HCT116 (cell line): Measurements from ENCODE around the gene SHCBP1. TPM values are rescaled to one million over a fixed set of nuclear protein-coding genes. Genes with fewer than 3 reads are reported as not detected.

Experiments
- ATAC-seq: fragments of 200-7000 bp; cut with Tn5 transposase; 2 replicates; pipeline ENCODE4 v1.9.1; 2020; ENCODE audit warnings: mild to moderate bottlenecking, moderate library complexity
- BruUV-seq: library from RNA; stranded (reverse); fragments of 400-500 nt; replicated peaks from 2 replicates; lab custom pipeline; 2021; lab: Mats Ljungman, UMichigan
- CTCF ChIA-PET: fragments of 300-600 bp; sonication (Branson Sonifier 250); formaldehyde crosslinking; loops from one replicate; lab custom pipeline; 2021; ENCODE audit warnings: antibody characterized with exemption; lab: Charles Lee
- POLR2A ChIA-PET: fragments of 300-600, 350-600 bp; sonication (Branson Sonifier 250); formaldehyde crosslinking; loops from one replicate; lab custom pipeline; 2021; ENCODE audit warnings: antibody characterized with exemption; lab: Charles Lee
- RAD21 ChIA-PET, 2 experiments: fragments of 300-600 bp; sonication (Branson Sonifier 250); formaldehyde crosslinking; loops; one replicate each; lab custom pipeline; 2023; ENCODE audit warnings: low total read pairs in 2 of 2; ENCODE audit not compliant: uncharacterized antibody in 2 of 2, unreplicated experiment in 2 of 2, low non-redundant PET in 1 of 2; lab: Charles Lee
- DNase-seq: peaks from one replicate; pipeline ENCODE4 v3.0.0-alpha.2; 2010; ENCODE audit warnings: low read depth, low spot score
- H2AFZ ChIP-seq: fragments of 200-600 bp; shearing (Covaris generic), sonication (generic); 2 replicates; pipeline ENCODE4 v1.6.1; 2017; ENCODE audit warnings: low read depth, mixed run types, mixed read lengths, antibody characterized with exemption, low read length; ENCODE audit not compliant: poor library complexity, severe bottlenecking
- H3K27ac ChIP-seq: 2 replicates; pipeline ENCODE4 v1.5.1; 2012; ENCODE audit warnings: low read depth, low read length
- H3K27me3 ChIP-seq: fragments of 200-600 bp; sonication (generic); 2 replicates; pipeline ENCODE4 v1.6.1; 2016; ENCODE audit warnings: mixed run types, low read length, mixed read lengths; ENCODE audit not compliant: insufficient read depth
- H3K36me3 ChIP-seq, 2 experiments: fragments of 200-500 bp in 1 of 2; fragments of 200-600 bp in 1 of 2; sonication (Bioruptor generic) in 1 of 2; sonication (generic) in 1 of 2; 2 replicates each; pipeline versions ENCODE4 v1.5.1 to v1.6.1; 2014 to 2016; ENCODE audit warnings: low read length in 2 of 2, inconsistent platforms in 1 of 2, mixed read lengths in 1 of 2, mixed run types in 1 of 2; ENCODE audit not compliant: insufficient read depth in 2 of 2, control insufficient read depth in 1 of 2
- H3K4me1 ChIP-seq, 2 experiments: fragments of 200-600 bp in 1 of 2; sonication (generic) in 1 of 2; 2 replicates each; pipeline versions ENCODE4 v1.5.1 to v1.6.1; 2012 to 2017; ENCODE audit warnings: low read length in 2 of 2, inconsistent platforms in 1 of 2, mild to moderate bottlenecking in 1 of 2, mixed read lengths in 1 of 2, mixed run types in 1 of 2, moderate library complexity in 1 of 2; ENCODE audit not compliant: insufficient read depth in 2 of 2, control insufficient read depth in 1 of 2
- H3K4me2 ChIP-seq: fragments of 200-600 bp; sonication (generic); 2 replicates; pipeline ENCODE4 v1.6.1; 2017; ENCODE audit warnings: mixed run types, low read length, mixed read lengths
- H3K4me3 ChIP-seq, 2 experiments: fragments of 200-600 bp in 1 of 2; sonication (generic) in 1 of 2; replicated peaks in 1 of 2; 2 replicates each; pipeline ENCODE4 v1.5.1; 2011 to 2016; ENCODE audit warnings: low read length in 2 of 2, control low read depth in 1 of 2, low read depth in 1 of 2, mild to moderate bottlenecking in 1 of 2, mixed read lengths in 1 of 2, mixed run types in 1 of 2
- H3K79me2 ChIP-seq: fragments of 200-600 bp; sonication (generic); 2 replicates; pipeline ENCODE4 v1.6.1; 2017; ENCODE audit warnings: mild to moderate bottlenecking, mixed run types, low read length, moderate library complexity, mixed read lengths; ENCODE audit not compliant: insufficient read depth
- H3K9ac ChIP-seq: fragments of 200-600 bp; sonication (generic); 2 replicates; pipeline ENCODE4 v1.6.1; 2016; ENCODE audit warnings: low read length, mixed read lengths
- H3K9me2 ChIP-seq: fragments of 200-600 bp; sonication (generic), shearing (Covaris generic); 2 replicates; pipeline ENCODE4 v1.6.1; 2017; ENCODE audit warnings: mixed run types, mild to moderate bottlenecking, moderate library complexity; ENCODE audit not compliant: insufficient read depth
- H3K9me3 ChIP-seq, 2 experiments: fragments of 200-500 bp in 1 of 2; fragments of 200-600 bp in 1 of 2; sonication (Bioruptor generic) in 1 of 2; sonication (generic) in 1 of 2; 2 replicates each; pipeline ENCODE4 v1.6.1; 2014 to 2017; ENCODE audit warnings: low read length in 2 of 2, mixed read lengths in 2 of 2, inconsistent platforms in 1 of 2, low read depth in 1 of 2, mild to moderate bottlenecking in 1 of 2, mixed run types in 1 of 2, moderate library complexity in 1 of 2; ENCODE audit not compliant: control insufficient read depth in 1 of 2, insufficient read depth in 1 of 2
- H4K20me1 ChIP-seq: fragments of 200-600 bp; sonication (generic), shearing (Covaris generic); 2 replicates; pipeline ENCODE4 v1.6.1; 2017; ENCODE audit warnings: mixed run types, mild to moderate bottlenecking, moderate library complexity; ENCODE audit not compliant: insufficient read depth
- CBX3 ChIP-seq: IDR thresholded peaks from 2 replicates; pipeline ENCODE4 v1.6.1; 2012; ENCODE audit warnings: low read depth
- CTCF ChIP-seq, 3 experiments: fragments of 200-600 bp in 1 of 3; sonication (generic) in 1 of 3; IDR thresholded peaks in 2 of 3; conservative IDR thresholded peaks in 1 of 3; 2 replicates each; pipeline ENCODE4 v1.5.1; 2012 to 2017; ENCODE audit warnings: low read depth in 2 of 3, low read length in 2 of 3, antibody characterized with exemption in 1 of 3, borderline replicate concordance in 1 of 3, control low read depth in 1 of 3, mild to moderate bottlenecking in 1 of 3, mixed read lengths in 1 of 3, mixed run types in 1 of 3, moderate library complexity in 1 of 3; ENCODE audit not compliant: insufficient read depth in 1 of 3
- EGR1 ChIP-seq: IDR thresholded peaks from 2 replicates; pipeline ENCODE4 v1.6.1; 2012; ENCODE audit warnings: low read depth
- ELF1 ChIP-seq: IDR thresholded peaks from 2 replicates; pipeline ENCODE4 v1.6.1; 2012; ENCODE audit warnings: low read depth, borderline replicate concordance
- EZH2 ChIP-seq: fragments of 200-600 bp; sonication (generic); IDR thresholded peaks from 2 replicates; pipeline ENCODE4 v1.6.1; 2017; ENCODE audit warnings: antibody characterized with exemption, mixed run types
- EZH2phosphoT487 ChIP-seq: fragments of 200-600 bp; IDR thresholded peaks from 2 replicates; pipeline ENCODE4 v1.6.1; 2018; ENCODE audit warnings: antibody characterized with exemption, borderline replicate concordance
- JUND ChIP-seq: IDR thresholded peaks from 2 replicates; pipeline ENCODE4 v1.6.1; 2012
- MAX ChIP-seq: IDR thresholded peaks from 2 replicates; pipeline ENCODE4 v1.6.1; 2012
- POLR2A ChIP-seq: IDR thresholded peaks from 2 replicates; pipeline ENCODE4 v1.7.0; 2011; ENCODE audit warnings: borderline replicate concordance; ENCODE audit not compliant: insufficient read depth, insufficient read length; ENCODE audit errors: extremely low read depth
- POLR2AphosphoS5 ChIP-seq: IDR thresholded peaks from 2 replicates; pipeline ENCODE4 v1.6.1; 2011; ENCODE audit warnings: mild to moderate bottlenecking, low read depth, low read length, moderate library complexity
- REST ChIP-seq: IDR thresholded peaks from 2 replicates; pipeline ENCODE4 v1.6.1; 2012; ENCODE audit warnings: low read depth
- SP1 ChIP-seq: IDR thresholded peaks from 2 replicates; pipeline ENCODE4 v1.6.1; 2012; ENCODE audit warnings: low read depth
- SRF ChIP-seq: IDR thresholded peaks from 2 replicates; pipeline ENCODE4 v1.6.1; 2012; ENCODE audit warnings: low read depth
- intact Hi-C: fragments of 100-400 bp; cut with micrococcal nuclease; formaldehyde crosslinking; loops from 2 replicates; pipeline ENCODE4 v1.10.0; 2022
- total RNA-seq: library from RNA; stranded (reverse); gene quantifications from one replicate; pipeline ENCODE4 v1.2.1, GENCODE V29; 2021; ENCODE audit not compliant: unreplicated experiment
- TF ChIP-seq, protein P1 (sequence below): IDR thresholded peaks from 2 replicates; pipeline ENCODE4 v1.6.1; 2012

SHCBP1 gene
- total RNA-seq, 1 experiment from 2014 or later = 33.3 TPM

GRCh38 chr16:46649588-46650253, 28.5 kb upstream of the SHCBP1 start:
- no peak overlapping the region for H3K9ac ChIP-seq
- no peaks in the 10 kb centered on the region for H3K9me3 ChIP-seq
- H3K4me2 ChIP-seq = no peak overlapping the region
- H4K20me1 ChIP-seq = no peaks in the 10 kb centered on the region
- H3K9me2 ChIP-seq = no peaks in the 10 kb centered on the region
- H3K79me2 ChIP-seq = no peaks in the 10 kb centered on the region
- ChIA-PET POLR2A (no interaction called here), CTCF (no interaction called here)
- H3K27me3 ChIP-seq = no peaks in the 10 kb centered on the region
- TF ChIP-seq CBX3 (no peak), SP1 (no peak), POLR2A (no peak), ELF1 (no peak), JUND (no peak), EZH2phosphoT487 (no peak)
- TF ChIP-seq, protein P1, sequence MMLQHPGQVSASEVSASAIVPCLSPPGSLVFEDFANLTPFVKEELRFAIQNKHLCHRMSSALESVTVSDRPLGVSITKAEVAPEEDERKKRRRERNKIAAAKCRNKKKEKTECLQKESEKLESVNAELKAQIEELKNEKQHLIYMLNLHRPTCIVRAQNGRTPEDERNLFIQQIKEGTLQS = no peak
- TF ChIP-seq, all 23 proteins: peak for 0
- DNase-seq (no peak), ATAC-seq (no peak)
- intact Hi-C loops = no loop called here
- H3K4me1 ChIP-seq = no peaks in the 10 kb centered on the region
- BruUV-seq = no TSS peak
- no peak overlapping the region for H2AFZ ChIP-seq
- RAD21 ChIA-PET = no interaction called here
- no peak overlapping the region for H3K4me3 ChIP-seq
- H3K36me3 ChIP-seq = no peaks in the 10 kb centered on the region
- no peak overlapping the region for H3K27ac ChIP-seq

DNA sequence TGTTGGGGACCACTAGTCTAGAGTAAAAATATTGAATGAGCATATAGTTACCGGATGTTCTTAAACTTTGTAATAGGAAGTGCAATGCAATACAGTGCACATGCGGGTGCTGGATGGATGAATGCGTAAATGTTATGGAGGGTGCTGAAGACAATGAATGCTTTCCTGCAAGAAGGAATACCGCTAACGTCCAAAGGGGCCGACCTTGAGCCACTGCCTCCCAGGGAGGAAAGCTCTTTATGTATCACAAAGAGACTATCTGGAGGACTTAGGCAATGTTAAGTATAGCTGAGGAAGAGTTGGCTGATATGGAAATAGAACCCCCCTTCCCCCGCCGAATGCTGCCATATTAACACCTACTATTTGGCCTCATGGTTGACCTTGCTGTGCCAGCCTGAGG, 27.5 kb upstream of the SHCBP1 start:
- no peaks in the 10 kb centered on the region for H3K79me2 ChIP-seq
- no peak overlapping the region for H3K9ac ChIP-seq
- no peaks in the 10 kb centered on the region for H3K36me3 ChIP-seq
- ChIA-PET POLR2A (no interaction called here), CTCF (no interaction called here), RAD21 (no interaction called here)
- H3K27me3 ChIP-seq = no peaks in the 10 kb centered on the region
- ATAC-seq (peak; percentile 65), DNase-seq (no peak)
- no peak overlapping the region for H3K4me3 ChIP-seq
- BruUV-seq = no TSS peak
- intact Hi-C loops = no loop called here
- H3K9me2 ChIP-seq = no peaks in the 10 kb centered on the region
- H3K4me2 ChIP-seq = no peak overlapping the region
- TF ChIP-seq REST (no peak), EZH2 (no peak), EGR1 (no peak), SRF (no peak), JUND (no peak), CBX3 (no peak), CTCF (IDR thresholded peaks at IDR 0.05 in 2 of 3, conservative IDR thresholded peaks at IDR 0.05 in 1 of 3; ENCODE audit: borderline replicate concordance in 1 of 3, insufficient read depth in 1 of 3, low read depth in 2 of 3, low read length in 2 of 3) (peak in 2 of 3 experiments; percentile 23 to 34; a peak in 3 of 6 replicates), POLR2AphosphoS5 (no peak), MAX (no peak)
- TF ChIP-seq, all 23 proteins: peak for 1
- H3K4me1 ChIP-seq = no peaks in the 10 kb centered on the region
- no peak overlapping the region for H3K27ac ChIP-seq
- no peaks in the 10 kb centered on the region for H3K9me3 ChIP-seq
- no peak overlapping the region for H2AFZ ChIP-seq
- no peaks in the 10 kb centered on the region for H4K20me1 ChIP-seq
